Measurements from ENCODE around the gene LCN2. TPM values are rescaled to one million over a fixed set of nuclear protein-coding genes. Genes with fewer than 3 reads are reported as not detected.

Gene LCN2
- total and polyA plus RNA-seq, 9 of the 15 experiments (the other 6 are each of a cell fraction or from before 2014, with no cell fraction given), result 0.10 to 1.2 (median 0.44) TPM; not detected in 1

DNA sequence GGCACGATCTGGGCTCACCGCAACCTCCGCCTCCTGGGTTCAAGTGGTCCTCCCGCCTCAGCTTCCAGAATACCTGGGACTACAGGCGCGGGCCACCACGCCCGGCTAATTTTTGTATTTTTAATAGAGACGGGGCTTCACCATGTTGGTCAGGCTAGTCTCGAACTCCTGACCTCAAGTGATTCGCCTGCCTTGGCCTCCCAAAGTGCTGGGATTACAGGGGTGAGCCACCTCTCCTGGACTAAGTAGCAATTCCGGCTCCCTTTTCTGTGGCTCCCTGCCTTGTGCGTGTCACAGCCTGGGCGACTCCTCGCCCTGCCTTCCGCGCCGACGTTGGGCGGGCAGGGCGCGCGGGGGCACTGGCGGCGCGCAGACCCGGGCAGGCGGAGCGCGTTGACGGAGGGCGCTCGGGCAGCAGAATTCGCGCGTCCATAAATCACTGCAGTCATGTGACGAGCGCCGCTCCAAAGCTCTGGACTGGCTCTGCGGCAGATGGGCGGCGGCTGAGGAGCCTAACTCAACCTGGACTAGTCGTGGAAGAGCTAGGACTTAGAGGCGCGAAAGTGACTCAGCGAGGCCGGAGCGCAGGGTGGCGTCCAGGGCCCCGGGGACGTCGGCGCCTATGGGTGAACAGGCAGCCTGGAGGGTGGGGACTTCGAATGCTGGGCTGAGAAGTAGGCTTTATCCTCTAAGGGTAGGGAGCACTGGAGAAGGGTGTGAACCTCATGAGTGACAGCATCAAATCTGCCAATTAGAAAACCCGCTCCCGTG, 43.5 kb downstream of the LCN2 start (continued):
- TF ChIP-seq, protein P1, sequence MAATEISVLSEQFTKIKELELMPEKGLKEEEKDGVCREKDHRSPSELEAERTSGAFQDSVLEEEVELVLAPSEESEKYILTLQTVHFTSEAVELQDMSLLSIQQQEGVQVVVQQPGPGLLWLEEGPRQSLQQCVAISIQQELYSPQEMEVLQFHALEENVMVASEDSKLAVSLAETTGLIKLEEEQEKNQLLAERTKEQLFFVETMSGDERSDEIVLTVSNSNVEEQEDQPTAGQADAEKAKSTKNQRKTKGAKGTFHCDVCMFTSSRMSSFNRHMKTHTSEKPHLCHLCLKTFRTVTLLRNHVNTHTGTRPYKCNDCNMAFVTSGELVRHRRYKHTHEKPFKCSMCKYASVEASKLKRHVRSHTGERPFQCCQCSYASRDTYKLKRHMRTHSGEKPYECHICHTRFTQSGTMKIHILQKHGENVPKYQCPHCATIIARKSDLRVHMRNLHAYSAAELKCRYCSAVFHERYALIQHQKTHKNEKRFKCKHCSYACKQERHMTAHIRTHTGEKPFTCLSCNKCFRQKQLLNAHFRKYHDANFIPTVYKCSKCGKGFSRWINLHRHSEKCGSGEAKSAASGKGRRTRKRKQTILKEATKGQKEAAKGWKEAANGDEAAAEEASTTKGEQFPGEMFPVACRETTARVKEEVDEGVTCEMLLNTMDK (IDR thresholded peaks at IDR 0.05; ENCODE audit: borderline replicate concordance, insufficient read depth, low read depth, low read length, poor library complexity, severe bottlenecking), result peak; percentile 13
- no peak for TF ChIP-seq ZNF507 (tag; conservative IDR thresholded peaks at IDR 0.05)
- no peak for TF ChIP-seq XRCC5 (IDR thresholded peaks at IDR 0.05; ENCODE audit: low read depth, low read length)
- no peak for TF ChIP-seq POLR2AphosphoS5 (IDR thresholded peaks at IDR 0.05; ENCODE audit: control insufficient read depth, insufficient read depth, low read depth, low read length)
- TF ChIP-seq, protein P2, sequence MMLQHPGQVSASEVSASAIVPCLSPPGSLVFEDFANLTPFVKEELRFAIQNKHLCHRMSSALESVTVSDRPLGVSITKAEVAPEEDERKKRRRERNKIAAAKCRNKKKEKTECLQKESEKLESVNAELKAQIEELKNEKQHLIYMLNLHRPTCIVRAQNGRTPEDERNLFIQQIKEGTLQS (IDR thresholded peaks at IDR 0.05), result no peak
- TF ChIP-seq, protein P2 (CRISPR knock-in tag; conservative IDR thresholded peaks at IDR 0.05), result peak; percentile 89
- no peak for TF ChIP-seq SNRNP70 (optimal IDR thresholded peaks at IDR 0.05; ENCODE audit: low read depth, low read length)
- TF ChIP-seq CREB1 (IDR thresholded peaks at IDR 0.05), result peak; percentile 77
- no peak for TF ChIP-seq CREB1 (CRISPR knock-in tag; IDR thresholded peaks at IDR 0.05)
- peak; percentile 61; the same call in 1 of the 2 replicates for TF ChIP-seq ZNF324 (CRISPR knock-in tag; IDR thresholded peaks at IDR 0.05)
- TF ChIP-seq, protein P3, sequence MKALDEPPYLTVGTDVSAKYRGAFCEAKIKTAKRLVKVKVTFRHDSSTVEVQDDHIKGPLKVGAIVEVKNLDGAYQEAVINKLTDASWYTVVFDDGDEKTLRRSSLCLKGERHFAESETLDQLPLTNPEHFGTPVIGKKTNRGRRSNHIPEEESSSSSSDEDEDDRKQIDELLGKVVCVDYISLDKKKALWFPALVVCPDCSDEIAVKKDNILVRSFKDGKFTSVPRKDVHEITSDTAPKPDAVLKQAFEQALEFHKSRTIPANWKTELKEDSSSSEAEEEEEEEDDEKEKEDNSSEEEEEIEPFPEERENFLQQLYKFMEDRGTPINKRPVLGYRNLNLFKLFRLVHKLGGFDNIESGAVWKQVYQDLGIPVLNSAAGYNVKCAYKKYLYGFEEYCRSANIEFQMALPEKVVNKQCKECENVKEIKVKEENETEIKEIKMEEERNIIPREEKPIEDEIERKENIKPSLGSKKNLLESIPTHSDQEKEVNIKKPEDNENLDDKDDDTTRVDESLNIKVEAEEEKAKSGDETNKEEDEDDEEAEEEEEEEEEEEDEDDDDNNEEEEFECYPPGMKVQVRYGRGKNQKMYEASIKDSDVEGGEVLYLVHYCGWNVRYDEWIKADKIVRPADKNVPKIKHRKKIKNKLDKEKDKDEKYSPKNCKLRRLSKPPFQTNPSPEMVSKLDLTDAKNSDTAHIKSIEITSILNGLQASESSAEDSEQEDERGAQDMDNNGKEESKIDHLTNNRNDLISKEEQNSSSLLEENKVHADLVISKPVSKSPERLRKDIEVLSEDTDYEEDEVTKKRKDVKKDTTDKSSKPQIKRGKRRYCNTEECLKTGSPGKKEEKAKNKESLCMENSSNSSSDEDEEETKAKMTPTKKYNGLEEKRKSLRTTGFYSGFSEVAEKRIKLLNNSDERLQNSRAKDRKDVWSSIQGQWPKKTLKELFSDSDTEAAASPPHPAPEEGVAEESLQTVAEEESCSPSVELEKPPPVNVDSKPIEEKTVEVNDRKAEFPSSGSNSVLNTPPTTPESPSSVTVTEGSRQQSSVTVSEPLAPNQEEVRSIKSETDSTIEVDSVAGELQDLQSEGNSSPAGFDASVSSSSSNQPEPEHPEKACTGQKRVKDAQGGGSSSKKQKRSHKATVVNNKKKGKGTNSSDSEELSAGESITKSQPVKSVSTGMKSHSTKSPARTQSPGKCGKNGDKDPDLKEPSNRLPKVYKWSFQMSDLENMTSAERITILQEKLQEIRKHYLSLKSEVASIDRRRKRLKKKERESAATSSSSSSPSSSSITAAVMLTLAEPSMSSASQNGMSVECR (CRISPR knock-in tag; IDR thresholded peaks at IDR 0.05), result no peak
- TF ChIP-seq, protein P4, sequence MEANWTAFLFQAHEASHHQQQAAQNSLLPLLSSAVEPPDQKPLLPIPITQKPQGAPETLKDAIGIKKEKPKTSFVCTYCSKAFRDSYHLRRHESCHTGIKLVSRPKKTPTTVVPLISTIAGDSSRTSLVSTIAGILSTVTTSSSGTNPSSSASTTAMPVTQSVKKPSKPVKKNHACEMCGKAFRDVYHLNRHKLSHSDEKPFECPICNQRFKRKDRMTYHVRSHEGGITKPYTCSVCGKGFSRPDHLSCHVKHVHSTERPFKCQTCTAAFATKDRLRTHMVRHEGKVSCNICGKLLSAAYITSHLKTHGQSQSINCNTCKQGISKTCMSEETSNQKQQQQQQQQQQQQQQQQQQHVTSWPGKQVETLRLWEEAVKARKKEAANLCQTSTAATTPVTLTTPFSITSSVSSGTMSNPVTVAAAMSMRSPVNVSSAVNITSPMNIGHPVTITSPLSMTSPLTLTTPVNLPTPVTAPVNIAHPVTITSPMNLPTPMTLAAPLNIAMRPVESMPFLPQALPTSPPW (CRISPR knock-in tag; IDR thresholded peaks at IDR 0.05), result no peak
- TF ChIP-seq, protein P5, sequence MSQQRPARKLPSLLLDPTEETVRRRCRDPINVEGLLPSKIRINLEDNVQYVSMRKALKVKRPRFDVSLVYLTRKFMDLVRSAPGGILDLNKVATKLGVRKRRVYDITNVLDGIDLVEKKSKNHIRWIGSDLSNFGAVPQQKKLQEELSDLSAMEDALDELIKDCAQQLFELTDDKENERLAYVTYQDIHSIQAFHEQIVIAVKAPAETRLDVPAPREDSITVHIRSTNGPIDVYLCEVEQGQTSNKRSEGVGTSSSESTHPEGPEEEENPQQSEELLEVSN (IDR thresholded peaks at IDR 0.05; ENCODE audit: borderline replicate concordance in 1 of 2, extremely low read depth in 1 of 2, insufficient read depth in 1 of 2, insufficient read length in 1 of 2, low read depth in 1 of 2, low read length in 1 of 2, poor library complexity in 1 of 2, severe bottlenecking in 1 of 2), result peak; percentile 73 to 90
- TF ChIP-seq ZNF444 (CRISPR knock-in tag; IDR thresholded peaks at IDR 0.05), result no peak
- TF ChIP-seq ZNF311 (CRISPR knock-in tag; IDR thresholded peaks at IDR 0.05), result 0 out of 2 replicates have a peak, but pooled peaks have one; percentile 27
